ENCODE measurements around the gene NCAN.

NCAN gene

DNA sequence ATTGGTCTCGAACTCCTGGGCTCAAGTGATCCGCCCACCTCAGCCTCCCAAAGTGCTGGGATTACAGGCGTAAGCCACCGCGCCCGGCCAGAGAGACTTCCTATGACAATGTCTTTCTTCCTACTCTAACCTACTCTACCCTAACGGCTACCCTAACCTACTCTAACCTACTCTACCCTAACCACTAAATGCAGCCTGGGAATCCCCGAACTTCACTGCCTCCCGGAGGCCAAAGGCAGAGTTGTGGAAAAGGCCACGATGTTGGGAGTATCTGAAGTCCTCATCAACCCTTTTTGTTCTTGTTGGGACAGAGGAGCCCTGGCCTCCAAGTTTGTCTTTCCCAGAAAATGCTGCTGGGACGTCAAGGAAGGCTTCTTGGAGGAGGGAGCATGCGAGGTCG lies 7.6 kb upstream of the NCAN start:
- Histone ChIP-seq H3K4me3 (replicated peaks; ENCODE audit: insufficient read depth, low read length) (no peak overlapping the region), H3K27ac (replicated peaks) (no peak overlapping the region), H3K27me3 (ENCODE audit: insufficient read depth, poor library complexity, severe bottlenecking) (no peaks in the 10 kb centered on the region)
- no peak for DNase-seq (ENCODE audit: low read depth in 1 of 2, low spot score in 1 of 2)
- TF ChIP-seq, protein P1, sequence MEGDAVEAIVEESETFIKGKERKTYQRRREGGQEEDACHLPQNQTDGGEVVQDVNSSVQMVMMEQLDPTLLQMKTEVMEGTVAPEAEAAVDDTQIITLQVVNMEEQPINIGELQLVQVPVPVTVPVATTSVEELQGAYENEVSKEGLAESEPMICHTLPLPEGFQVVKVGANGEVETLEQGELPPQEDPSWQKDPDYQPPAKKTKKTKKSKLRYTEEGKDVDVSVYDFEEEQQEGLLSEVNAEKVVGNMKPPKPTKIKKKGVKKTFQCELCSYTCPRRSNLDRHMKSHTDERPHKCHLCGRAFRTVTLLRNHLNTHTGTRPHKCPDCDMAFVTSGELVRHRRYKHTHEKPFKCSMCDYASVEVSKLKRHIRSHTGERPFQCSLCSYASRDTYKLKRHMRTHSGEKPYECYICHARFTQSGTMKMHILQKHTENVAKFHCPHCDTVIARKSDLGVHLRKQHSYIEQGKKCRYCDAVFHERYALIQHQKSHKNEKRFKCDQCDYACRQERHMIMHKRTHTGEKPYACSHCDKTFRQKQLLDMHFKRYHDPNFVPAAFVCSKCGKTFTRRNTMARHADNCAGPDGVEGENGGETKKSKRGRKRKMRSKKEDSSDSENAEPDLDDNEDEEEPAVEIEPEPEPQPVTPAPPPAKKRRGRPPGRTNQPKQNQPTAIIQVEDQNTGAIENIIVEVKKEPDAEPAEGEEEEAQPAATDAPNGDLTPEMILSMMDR (IDR thresholded peaks at IDR 0.05; ENCODE audit: insufficient read depth, low read length): no peak
- no peak for TF ChIP-seq GABPA (IDR thresholded peaks at IDR 0.05; ENCODE audit: low read depth)
- no peak for TF ChIP-seq POLR2AphosphoS5 (IDR thresholded peaks at IDR 0.05; ENCODE audit: low read depth)
- TF ChIP-seq, protein P2, sequence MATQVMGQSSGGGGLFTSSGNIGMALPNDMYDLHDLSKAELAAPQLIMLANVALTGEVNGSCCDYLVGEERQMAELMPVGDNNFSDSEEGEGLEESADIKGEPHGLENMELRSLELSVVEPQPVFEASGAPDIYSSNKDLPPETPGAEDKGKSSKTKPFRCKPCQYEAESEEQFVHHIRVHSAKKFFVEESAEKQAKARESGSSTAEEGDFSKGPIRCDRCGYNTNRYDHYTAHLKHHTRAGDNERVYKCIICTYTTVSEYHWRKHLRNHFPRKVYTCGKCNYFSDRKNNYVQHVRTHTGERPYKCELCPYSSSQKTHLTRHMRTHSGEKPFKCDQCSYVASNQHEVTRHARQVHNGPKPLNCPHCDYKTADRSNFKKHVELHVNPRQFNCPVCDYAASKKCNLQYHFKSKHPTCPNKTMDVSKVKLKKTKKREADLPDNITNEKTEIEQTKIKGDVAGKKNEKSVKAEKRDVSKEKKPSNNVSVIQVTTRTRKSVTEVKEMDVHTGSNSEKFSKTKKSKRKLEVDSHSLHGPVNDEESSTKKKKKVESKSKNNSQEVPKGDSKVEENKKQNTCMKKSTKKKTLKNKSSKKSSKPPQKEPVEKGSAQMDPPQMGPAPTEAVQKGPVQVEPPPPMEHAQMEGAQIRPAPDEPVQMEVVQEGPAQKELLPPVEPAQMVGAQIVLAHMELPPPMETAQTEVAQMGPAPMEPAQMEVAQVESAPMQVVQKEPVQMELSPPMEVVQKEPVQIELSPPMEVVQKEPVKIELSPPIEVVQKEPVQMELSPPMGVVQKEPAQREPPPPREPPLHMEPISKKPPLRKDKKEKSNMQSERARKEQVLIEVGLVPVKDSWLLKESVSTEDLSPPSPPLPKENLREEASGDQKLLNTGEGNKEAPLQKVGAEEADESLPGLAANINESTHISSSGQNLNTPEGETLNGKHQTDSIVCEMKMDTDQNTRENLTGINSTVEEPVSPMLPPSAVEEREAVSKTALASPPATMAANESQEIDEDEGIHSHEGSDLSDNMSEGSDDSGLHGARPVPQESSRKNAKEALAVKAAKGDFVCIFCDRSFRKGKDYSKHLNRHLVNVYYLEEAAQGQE (IDR thresholded peaks at IDR 0.05; ENCODE audit: insufficient replicate concordance, low read depth): no peak
- TF ChIP-seq SPI1 (IDR thresholded peaks at IDR 0.05; ENCODE audit: borderline replicate concordance, low read depth): no peak

DNA sequence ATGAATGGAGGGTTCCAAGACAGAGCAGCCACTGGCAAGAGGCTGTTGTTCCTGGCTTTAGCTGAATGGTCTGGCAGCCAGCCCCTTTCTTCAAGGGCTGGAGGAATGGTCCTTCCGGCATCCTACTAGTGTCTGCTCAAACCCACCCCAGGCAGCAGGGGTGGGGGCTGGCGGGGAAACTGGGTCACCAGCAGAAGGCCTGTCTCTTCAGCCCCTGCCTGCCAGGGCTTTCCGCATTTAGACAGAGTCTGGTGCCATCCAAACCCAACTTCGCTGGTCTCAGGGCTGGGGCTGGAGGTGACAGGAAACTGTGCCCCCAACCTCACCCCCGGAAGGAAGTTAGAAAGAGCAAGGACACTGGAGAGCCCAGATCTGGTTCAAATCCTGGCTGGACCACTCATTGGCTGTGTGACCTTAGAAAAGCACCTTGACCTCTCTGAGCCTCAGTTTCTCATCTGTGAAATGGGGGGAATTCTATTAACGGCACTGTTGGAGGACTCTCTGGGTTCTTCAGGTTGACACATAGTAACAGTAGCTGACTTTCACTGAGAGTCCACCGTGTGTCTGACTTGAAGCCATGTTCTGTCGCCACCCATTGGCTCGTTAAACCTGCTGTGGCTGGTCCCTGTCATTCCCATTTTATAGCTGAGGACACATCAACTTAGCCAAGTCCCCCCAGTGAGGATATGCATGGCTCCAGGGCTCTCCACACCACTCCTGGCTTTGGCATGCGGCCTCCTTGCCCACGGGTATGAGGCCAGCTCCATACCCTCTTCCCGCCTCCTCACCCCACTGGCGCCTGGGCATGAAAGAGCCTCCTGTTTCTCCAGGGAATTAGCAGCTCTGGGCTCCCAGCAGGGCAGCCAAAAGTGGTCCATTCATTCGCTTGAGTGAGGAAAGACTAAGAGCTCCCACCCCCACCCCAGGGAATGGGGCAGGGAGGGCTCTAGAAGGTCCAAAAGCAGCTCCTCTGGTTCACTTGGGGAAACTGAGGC lies 6.0 kb upstream of the NCAN start:
- H3K4me3 ChIP-seq (replicated peaks; ENCODE audit: insufficient read depth, low read length): no peak overlapping the region
- no peaks in the 10 kb centered on the region for H3K27me3 ChIP-seq (ENCODE audit: insufficient read depth, poor library complexity, severe bottlenecking)
- H3K27ac ChIP-seq (replicated peaks): no peak overlapping the region
- TF ChIP-seq GABPA (IDR thresholded peaks at IDR 0.05; ENCODE audit: low read depth): no peak
- TF ChIP-seq, protein P2 (IDR thresholded peaks at IDR 0.05; ENCODE audit: insufficient replicate concordance, low read depth): no peak
- TF ChIP-seq POLR2AphosphoS5 (IDR thresholded peaks at IDR 0.05; ENCODE audit: low read depth): no peak
- TF ChIP-seq, protein P1 (IDR thresholded peaks at IDR 0.05; ENCODE audit: insufficient read depth, low read length): no peak
- TF ChIP-seq SPI1 (IDR thresholded peaks at IDR 0.05; ENCODE audit: borderline replicate concordance, low read depth): no peak
- DNase-seq (ENCODE audit: low read depth in 1 of 2, low spot score in 1 of 2): no peak

DNA sequence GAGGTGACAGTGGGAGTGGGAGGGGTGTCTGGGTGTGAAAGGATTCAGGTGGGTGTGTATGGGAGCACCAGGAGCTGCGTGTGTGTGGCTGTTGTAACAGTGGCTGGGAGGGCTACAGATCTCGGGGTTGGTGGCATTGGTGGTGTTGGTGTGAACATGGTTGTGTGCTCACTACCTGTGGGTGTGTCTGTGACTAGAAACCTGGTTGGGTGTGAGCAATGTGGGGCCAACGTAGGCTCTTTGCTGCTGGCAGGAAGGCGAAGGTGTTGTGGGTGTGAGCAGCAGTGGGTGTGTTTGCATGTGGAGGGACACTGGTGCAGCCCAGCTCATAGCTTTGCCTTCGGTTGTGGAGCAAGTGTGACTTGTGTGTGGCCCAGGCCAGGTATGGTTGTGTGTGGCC lies 4.8 kb upstream of the NCAN start:
- Histone ChIP-seq H3K27ac (replicated peaks) (no peak overlapping the region), H3K27me3 (ENCODE audit: insufficient read depth, poor library complexity, severe bottlenecking) (peaks cover 6% of the 10 kb centered on the region), H3K4me3 (replicated peaks; ENCODE audit: insufficient read depth, low read length) (no peak overlapping the region)
- no peak for DNase-seq (ENCODE audit: low read depth in 1 of 2, low spot score in 1 of 2)
- TF ChIP-seq GABPA (IDR thresholded peaks at IDR 0.05; ENCODE audit: low read depth): no peak
- TF ChIP-seq, protein P2 (IDR thresholded peaks at IDR 0.05; ENCODE audit: insufficient replicate concordance, low read depth): no peak
- no peak for TF ChIP-seq SPI1 (IDR thresholded peaks at IDR 0.05; ENCODE audit: borderline replicate concordance, low read depth)
- TF ChIP-seq, protein P1 (IDR thresholded peaks at IDR 0.05; ENCODE audit: insufficient read depth, low read length): no peak
- no peak for TF ChIP-seq POLR2AphosphoS5 (IDR thresholded peaks at IDR 0.05; ENCODE audit: low read depth)

Data from HL-60 (cell line).